RPMI8226 (cell line): ENCODE data around the gene CTDSPL2.
"Not testable (repeated sequence)": the region's sequence is repeated elsewhere in the genome, so short reads cannot be mapped to it uniquely, and the experiment has no call there.

ENCODE experiments used
- DNase-seq: peaks from one replicate; pipeline ENCODE4 v3.0.0-alpha.2; 2015

The CTDSPL2 gene

DNA sequence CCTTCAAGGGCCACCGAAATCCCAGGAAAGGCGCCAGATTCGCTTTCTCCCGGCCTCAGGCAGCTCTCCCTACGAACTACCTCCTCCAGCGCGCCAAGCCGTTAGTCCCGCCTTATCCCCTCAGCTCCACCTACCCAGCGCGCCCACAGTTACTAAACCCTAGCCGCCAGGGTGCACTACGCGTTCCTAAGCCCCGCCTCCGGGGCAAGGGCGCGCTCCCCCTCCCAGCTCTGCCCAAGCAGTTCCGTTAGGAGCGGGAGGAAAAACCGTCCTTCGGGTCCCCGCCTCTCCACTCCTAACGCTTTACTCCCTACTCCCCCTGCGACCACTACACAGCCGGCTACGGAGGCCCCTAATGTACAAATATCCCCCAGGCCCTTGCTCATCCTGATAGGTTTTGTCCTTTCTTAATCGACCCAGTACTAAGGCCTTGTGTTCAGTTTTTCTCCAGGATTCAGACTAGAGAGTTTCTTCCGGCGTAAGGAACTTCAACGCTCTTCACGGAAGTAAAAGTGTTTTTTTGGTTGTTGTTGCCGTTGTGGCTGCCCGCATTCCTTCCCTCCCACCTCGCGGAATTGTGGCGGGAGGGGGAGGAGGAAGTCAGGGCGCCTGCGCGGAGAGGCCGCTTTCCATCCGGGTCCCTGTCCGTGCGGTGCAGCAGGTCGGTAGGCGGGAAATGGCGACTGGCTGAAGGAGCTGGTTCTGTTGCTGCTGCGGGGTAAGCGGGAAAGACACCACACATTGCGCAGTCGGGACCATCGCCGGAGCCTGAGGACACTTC is at the start of gene CTDSPL2:
CTDSPL2 (plus strand) TSS at position 655 of the 781 bp plus-strand sequence. CDS start 31,386 bp downstream, outside the sequence.
- DNase-seq: peak; percentile 93

DNA sequence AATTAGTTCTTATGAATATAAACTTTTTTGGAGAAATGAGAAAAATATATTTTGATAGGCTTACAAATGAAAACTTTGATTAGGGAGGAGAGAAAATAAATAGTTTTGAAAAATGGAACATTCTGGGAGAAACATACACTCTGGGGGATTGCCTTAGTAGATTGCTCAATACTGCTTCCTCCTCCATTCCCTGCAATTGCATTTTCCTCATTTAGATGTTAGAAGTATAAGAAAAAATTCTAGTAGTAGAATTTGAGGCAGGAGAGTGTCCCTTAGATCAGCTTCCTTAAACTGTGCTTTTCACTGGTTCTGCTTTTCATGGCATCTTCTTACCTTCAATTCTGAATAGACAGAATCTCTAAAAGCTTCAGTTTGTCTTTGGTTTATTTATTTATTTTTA is 46.2 kb upstream of the CTDSPL2 start:
- DNase-seq: no peak

DNA sequence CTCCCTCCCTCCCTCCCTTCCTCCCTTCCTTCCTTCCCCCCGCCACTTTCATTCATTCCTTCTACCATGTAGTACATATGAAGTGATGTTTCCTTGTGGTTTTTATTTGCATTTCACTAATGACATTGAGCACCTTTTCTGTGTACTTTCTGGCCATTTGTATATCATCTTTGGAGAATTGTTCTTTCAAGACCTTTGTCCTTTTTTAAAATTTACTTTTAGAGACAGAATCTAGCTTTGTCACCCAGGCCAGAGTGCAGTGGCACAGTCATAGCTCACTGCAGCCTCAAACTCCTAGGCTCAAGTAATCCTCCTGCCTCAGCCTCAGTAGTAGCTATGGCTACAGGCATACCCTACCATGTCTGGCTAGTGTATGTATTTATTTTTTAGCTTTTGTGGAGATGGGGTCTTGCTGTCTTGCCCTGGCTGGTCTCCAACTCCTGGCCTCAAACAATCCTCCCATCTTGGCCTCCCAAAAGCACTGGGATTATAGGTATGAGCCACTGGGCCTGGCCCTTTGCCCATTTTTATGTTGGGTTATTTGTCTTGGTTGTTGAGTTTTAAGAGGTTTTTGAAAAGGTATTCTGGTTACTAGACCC is 42.0 kb upstream of the CTDSPL2 start:
- peak; percentile 15 for DNase-seq

DNA sequence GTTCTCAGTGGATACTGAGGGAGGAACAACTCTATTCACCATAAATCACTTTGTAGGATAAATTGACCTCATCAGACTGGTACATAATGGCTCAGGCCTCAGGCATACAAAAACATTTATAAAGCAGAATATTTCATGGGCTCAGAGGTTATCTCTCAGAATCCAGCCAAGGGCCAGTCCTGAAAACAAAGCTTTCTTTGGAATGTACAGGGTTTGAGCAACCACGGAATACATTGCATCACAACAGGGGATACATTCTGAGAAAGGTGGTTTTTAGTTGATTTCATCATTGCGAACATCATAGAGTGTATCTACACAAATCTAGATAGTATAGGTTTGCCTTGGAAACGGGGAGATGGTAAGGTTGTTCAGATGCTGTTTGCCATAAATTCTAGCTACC is 33.4 kb upstream of the CTDSPL2 start:
- no peak for DNase-seq

DNA sequence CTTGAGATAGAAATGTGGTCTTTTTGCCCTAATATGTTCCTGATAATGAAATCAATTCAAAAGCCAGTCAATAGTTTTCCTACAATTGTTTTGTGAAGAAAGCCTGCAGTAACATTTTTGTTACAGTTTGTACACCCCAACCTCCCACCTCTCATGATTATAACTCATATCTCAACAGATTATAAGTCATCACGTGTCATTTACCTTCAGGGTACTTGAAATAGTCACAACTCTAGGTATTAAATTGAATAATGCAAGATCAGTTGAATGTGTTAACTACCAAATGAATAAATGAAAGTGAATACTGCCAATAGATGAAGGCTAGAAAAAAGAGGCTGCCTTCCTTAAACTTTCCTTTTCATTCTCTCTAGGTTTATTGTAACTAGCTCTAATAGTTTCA is 32.9 kb upstream of the CTDSPL2 start:
- no peak for DNase-seq

DNA sequence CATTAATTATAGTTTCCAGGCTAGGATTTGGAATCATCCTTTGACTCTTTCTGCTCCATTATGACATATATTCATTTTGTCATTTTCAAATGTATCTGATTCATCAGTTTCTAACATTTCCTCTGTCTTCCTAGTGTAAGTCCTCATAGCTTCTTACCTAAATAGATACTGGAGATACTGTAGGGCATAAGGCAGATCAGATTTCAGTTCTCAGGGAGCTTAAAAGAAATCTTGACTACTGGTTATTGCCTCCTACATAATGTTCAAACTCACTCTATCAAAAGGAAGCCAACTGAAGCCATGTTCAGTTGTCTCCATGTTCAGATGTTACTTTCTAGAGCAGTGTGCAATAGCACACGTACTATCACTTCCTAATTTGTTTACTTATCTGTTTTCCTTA is 29.6 kb upstream of the CTDSPL2 start:
- DNase-seq: no peak

DNA sequence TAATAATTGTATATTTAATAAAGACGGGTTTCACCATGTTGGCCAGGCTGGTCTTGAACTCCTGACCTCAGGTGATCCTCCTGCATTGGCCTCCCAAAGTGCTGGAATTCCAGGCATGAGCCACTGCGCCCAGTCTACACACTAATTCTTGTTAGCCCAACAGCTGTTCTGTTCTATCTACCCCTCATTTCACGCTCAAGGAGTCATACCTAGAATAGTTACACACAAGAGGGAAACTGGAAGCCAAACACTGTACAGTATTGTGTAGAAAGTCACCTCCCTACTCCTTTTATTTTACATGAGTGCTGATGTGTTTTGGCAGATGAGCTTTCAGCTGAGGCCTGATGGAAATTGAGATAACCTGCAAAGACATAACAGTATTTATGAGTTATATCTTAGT is 13.4 kb upstream of the CTDSPL2 start:
- DNase-seq: no peak

DNA sequence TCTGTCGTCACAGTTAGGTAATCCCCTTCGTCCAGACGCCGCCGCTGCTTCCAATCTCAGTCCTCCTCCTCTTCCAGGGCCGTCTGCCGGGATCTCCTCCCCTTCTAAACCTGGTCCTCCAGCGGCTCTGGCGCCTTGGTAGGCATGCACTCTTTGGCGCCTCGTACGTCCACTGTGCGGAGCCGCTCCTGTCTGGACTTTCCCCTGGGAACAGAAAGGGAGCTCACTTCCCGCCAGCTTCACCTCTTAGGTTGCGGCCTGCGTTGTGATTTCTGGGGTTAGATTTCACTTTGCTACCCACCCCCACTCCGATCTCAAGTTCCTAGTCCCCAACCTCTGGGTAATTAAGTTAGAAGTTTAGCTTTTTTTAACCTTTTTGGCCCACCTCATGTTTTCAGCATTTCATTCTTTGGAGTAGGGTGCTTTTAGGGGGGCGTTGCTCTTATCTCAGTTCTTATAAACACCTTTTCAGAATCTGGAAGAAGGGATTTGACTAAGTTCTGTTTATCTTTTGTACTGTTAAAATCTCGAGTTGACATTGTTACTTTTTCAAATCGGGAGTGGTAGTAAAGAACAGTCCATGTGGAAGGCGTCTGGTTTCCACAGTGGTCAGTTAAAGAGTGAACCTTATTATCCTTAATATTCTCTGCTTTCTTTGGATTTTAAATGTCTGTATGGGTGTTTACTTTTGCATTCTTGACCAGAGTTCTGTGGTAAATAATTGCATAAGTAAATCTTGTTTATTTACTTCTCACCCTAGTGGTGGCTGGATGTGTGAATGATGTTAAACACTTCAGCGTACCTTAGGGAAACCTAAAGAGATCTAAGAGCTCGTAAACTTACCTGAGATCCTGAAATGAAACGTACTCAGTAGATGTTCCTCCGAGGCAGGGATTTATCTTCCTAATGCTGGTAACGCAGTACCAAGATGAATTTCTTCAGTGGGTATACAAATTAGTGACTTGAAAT is 611 bp downstream of the CTDSPL2 start:
- peak; percentile 23 for DNase-seq

DNA sequence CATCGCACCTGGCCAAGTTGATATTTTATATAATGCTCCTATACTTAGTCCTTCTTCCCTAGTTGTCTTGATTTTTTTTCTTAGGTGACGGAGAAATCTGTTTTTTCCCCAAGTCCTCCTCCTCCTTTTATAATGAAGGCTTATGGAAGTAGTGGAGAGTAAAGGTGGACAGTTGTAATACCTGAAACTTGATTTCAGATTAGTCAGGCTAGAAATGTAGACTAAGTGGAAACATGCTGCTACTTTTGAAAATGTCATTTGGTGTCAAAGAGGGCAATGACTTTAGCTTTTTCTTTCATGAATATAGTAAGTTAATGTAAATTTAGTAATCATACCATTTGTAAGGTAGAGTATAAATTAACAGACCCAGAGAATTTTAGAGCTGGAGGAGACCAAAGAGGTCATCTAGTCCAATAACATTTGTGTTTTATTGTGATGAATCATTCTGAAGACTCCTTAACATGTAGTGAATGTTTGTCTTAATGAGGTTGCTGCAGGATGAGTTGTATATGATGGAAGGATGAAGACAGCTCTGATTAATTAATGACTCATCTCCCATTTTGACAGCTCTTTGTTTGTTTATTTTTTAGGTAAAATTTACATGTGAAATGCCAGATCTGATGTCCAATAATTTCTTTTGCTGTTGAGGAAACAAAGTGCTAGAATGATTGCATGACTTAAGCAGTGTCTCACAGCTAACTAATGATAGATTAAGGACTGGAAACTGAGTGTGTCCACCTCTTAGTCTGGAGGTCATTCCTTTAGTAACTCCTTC is 8.7 kb downstream of the CTDSPL2 start:
- no peak for DNase-seq

DNA sequence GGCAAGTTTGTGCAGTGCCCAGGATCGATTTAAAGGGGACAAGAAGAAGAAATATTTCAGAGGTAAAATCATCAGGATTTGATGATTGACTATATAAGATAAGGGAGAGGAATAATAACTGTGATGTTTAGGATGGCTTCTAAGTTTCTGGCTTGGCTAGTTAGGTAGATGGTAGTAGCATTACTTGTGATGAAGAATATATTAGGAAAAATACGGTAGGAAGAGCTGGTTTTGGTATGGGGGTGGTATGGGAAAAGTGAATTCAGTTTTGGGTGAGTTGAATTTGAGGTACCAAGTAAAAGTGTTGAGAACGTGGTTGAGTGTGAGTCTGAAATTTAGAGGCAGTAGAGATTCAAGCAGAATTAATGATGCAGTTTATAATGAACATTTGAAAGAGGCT is 11.0 kb downstream of the CTDSPL2 start:
- no peak for DNase-seq

DNA sequence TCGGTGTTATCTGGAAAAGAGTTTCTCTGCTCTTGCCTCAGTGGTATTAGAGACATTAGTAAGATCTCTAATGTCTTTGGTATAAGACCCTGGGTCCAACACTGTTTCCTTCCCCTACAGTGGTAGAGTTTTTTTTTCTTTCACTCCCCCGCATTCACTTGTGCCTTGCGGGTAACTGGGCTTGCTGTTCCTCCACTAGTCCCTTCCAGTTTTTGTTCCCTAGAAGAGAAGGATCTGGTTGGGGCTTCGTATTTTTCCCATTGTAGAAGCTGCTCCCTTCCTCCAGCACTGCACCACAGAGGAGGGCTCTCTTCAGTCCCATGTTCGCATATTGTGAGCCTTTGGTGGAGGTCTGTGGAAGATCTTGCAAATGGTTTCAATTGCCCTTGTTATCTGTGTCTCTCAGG is 13.7 kb downstream of the CTDSPL2 start:
- DNase-seq: no peak

DNA sequence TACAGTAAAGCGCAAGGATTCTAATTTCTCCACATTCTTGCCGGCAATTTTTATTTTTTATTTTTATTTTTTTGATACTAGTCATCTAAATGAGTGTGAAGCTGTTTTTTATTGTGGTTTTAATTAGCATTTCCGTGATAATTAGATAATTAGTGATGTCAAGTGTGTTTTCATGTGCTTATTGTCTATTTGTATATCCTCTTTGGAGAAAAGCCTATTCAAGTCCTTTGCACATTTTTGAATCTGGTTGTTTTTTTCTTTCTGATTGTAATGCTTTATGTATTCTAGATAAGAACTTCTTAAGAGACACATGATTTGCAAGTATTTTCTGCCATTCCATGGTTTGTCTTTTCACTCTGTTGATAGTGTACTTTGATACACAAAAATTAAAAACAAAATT is 16.1 kb downstream of the CTDSPL2 start:
- DNase-seq: no peak

DNA sequence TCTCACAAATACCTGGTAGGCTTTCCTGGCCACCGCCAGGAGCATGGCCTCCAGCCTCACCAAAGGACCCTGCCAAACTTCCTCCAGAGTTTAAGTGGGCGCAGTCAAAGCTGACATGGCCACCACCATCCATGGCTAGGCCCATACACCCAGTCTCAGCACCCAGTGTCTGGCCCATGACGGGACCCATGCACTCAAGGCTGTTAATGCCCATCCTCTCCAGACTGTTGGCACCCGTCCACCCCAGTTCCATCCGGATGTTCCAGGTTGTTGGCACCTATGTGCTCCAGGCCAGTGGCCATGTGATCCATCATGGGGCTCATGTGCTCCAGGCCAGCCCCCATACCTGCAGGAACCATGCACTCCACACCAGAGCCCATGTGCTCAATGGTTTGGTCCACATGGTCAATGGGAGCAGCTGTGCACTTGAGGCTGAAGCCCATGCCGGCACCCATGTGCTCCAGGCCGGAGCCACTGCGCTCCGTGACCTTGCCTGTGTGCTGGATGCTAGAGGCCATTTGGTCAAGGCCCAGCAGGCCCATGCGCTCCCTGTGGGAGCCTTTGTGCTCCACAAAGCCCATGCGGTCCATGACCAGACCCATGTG is 20.4 kb downstream of the CTDSPL2 start:
- no peak for DNase-seq

DNA sequence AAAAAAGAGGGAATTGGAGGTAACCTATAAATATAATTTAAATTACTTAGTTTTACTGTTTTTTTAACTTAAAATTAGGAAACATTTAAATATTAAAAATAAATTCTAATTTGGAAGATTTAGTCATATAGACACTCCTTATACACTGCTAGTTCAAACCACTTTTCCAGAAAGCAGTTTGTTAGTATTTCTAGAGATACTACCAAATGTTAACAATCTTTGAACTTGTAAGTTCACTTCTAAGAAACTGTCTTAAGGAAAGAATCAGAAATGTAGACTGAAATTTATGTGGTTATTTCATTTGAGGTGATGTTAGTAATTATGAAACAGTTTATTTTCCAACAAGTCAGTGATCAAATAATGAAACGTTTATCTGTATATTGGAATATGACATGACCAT is 22.7 kb downstream of the CTDSPL2 start:
- DNase-seq: no peak

DNA sequence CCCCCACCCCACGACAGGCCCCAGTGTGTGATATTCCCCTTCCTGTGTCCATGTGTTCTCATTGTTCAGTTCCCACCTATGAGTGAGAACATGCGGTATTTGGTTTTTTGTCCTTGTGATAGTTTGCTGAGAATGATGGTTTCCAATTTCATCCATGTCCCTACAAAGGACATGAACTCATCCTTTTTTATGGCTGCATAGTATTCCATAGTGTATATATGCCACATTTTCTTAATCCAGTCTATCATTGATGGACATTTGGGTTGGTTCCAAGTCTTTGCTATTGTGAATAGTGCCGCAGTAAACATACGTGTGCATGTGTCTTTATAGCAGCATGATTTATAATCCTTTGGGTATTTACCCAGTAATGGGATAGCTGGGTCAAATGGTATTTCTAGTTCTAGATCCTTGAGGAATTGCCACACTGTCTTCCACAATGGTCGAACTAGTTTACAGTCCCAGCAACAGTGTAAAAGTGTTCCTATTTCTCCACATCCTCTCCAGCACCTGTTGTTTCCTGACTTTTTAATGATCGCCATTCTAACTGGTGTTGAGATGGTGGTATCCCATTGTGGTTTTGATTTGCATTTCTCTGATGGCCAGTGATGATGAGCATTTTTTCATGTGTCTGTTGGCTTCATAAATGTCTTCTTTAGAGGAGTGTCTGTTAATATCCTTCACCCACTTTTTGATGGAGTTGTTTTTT is 26.3 kb downstream of the CTDSPL2 start:
- DNase-seq: not testable (repeated sequence)

DNA sequence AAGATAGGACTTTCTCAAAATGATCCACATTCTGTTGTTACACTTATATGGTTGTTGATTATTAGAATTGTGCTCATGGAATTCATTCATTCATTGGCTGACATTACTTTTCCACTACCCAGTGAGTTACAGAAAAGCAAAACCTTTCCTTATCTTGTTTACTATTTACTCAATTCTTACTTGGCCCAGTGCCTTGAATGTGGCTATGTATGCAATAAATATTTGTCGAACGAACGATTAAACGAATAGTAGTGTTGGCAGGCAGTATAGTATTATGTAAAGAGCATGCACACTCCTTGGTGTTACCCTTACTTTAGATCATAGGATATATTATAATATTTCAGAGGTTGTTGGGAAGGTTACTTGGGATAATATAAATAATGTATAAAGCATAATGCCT is 31.0 kb downstream of the CTDSPL2 start:
- DNase-seq: no peak

DNA sequence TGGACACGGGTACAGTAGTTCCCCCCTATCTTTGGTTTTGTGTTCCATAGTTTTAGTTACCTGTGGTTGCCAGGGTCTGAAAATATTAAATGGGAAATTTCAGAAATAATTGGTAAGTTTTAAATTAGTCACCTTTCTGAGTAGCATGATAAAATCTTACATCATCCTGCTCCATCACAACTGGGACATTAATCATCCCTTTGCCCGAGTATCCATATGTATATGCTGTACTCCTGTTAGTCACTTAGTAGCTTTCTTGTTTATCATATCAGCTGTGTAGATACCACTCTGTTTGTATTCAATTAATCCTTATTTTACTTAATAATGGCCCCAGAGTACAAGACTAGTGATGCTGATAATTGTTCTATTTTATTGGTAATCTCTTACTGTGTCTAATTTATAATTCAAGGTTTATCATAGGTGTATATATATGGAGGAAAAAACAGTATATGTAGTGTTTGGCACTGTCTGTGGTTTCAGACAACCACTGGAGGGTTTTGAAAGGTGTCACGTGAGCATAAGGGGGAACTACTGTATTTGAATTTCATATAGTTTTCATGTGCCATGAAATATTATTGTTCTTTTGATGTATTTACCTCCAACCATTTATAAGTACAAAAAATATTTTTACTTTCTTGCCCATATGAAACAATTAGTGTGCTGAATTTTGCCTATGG is 41.4 kb downstream of the CTDSPL2 start:
- DNase-seq: no peak

DNA sequence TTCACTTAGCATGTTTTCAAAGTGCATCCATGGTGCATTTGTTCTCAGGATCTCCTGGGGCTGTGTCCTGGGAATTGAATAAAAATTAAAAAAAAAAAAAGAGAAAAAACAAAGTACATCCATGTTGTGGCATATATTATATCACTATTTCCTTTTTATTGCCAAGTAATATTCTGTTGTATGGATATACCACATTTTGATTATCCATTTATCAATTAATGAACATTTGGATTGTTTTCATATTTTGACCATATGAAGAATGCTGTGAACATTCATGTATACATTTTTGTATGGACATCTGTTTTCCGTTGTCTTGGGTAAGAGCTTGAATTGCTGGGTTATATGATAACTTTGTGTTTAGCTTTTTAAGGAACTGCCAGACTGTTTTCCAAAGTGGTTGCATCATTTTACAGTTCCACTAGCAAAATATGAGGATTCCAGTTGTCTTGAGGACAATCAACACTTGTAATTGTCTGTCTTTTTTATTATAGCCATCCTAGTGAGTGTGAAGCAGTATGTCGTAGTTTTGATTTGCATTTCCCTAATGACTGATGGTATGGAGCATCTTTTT is 44.5 kb downstream of the CTDSPL2 start:
- DNase-seq: no peak

DNA sequence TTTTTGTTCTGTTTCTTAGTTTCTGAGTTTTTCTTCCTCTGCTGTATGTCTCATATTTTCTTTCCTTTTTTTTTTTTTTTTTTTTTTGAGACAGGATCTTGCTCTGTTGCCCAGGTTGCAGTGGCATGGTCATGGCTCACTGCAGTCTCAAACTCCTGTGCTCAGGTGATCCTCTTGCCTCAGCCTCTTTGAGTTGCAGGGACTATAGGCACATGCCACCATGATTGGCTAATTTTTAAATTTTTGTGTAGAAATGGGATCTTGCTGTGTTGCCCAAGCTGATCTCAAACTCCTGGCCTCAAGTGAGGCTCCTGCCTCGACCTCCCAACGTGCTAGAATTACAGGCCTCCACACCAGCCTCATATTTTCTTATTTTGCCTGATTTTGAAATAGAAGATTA is 51.9 kb downstream of the CTDSPL2 start:
- DNase-seq: no peak

DNA sequence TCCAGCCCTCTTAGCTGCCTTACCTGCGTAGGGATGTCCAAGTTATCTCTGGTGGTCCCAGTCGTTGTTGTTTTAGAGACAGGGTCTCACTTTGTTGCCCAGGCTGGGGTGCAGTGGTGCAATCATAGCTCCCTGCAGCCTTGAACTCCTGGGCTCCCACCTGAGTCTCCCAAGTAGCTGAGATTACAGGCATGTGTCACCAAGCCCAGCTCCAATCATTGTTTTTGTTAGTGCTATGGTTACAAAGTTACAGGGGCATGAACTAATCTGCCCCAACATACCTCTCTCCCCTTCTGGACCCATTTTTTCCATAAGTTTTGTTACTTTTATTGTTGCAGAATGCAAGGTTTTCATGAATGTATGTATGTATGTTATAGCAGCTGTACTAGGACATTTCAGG is 54.7 kb downstream of the CTDSPL2 start:
- DNase-seq: no peak

DNA sequence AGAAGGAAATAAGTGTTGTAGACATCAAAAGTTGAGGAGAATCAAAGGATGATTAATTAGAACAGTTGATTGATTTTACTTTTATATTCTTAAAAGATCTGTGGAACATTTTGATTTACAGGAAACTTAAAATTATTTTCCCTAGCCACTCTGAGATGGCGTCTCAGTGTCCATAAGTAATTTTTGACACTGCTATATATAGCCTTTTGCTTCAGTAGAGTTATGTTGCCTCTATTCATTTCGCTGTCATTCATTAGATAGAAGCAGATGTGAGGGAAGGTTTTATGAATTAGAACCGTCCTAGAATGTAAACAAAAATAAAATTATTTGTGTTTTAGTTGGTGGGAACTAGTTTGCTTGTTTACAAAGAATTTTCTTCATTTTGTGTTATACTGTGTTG is 58.5 kb downstream of the CTDSPL2 start:
- no peak for DNase-seq
